Measurements from ENCODE around the gene SORCS2.

Gene SORCS2

DNA sequence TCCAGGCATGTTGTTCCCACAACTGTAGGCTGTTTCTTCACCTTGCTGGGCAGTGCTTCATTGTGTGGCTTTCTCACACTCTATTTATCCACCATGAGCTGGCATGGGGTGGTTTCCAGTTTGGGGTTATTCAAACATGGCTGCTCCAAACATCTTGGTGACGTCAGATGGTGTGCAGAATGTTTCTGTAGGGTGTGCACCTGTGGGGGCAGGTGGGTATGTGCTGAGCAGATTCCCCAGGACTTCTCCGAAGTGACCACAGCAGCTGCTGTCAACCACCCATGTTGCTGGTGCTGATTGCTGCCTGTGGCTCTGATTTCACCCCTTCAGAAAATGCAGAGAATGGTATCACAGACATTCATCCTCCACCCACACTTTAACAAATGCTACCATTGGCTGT is 247.4 kb downstream of the SORCS2 start:
- Histone ChIP-seq H2AK5ac (ENCODE audit: low read length) (no peak overlapping the region), H3K23ac (ENCODE audit: low read length) (no peak overlapping the region), H2BK5ac (ENCODE audit: low read depth, low read length, poor library complexity) (no peak overlapping the region), H4K12ac (ENCODE audit: low read depth, low read length) (no peak overlapping the region), H3K4me1 (ENCODE audit: control insufficient read depth in 1 of 2, insufficient read depth in 2 of 2, low read length in 2 of 2) (peaks cover 0 to 3% of the 10 kb centered on the region in 2 experiments), H3K4me3 (ENCODE audit: low read depth, low read length) (peak overlapping the region; percentile 25), H3K9ac (ENCODE audit: low read length) (no peak overlapping the region), H3K14ac (ENCODE audit: low read length) (no peak overlapping the region), H3K36me3 (ENCODE audit: control insufficient read depth in 1 of 2, insufficient read depth in 2 of 2, low read length in 2 of 2) (no peaks in the 10 kb centered on the region), H3K27ac (ENCODE audit: low read depth, low read length) (no peak overlapping the region), H2AFZ (ENCODE audit: insufficient read depth, low read length, poor library complexity) (no peak overlapping the region), H3K79me2 (ENCODE audit: control insufficient read depth, insufficient read depth, low read length, poor library complexity) (no peaks in the 10 kb centered on the region), H2BK120ac (ENCODE audit: insufficient read depth, low read length, poor library complexity) (no peak overlapping the region), H3K4ac (ENCODE audit: low read depth, low read length) (no peak overlapping the region), H4K8ac (ENCODE audit: low read depth, low read length) (no peak overlapping the region), H3K79me1 (ENCODE audit: low read length) (no peaks in the 10 kb centered on the region), H4K91ac (ENCODE audit: low read depth, low read length) (no peak overlapping the region), H3K9me3 (ENCODE audit: insufficient read depth, low read depth, low read length) (peaks cover 2% of the 10 kb centered on the region), H2BK12ac (ENCODE audit: low read length) (no peak overlapping the region), H3K18ac (ENCODE audit: low read length) (no peak overlapping the region), H3K27me3 (ENCODE audit: insufficient read depth, low read length) (no peaks in the 10 kb centered on the region), H3K4me2 (ENCODE audit: low read length) (no peak overlapping the region)
- WGBS (ENCODE audit: extremely low coverage, insufficient coverage, insufficient read length): no CpG with 5 or more reads among the region's 2 CpGs
- DNase-seq: no peak

DNA sequence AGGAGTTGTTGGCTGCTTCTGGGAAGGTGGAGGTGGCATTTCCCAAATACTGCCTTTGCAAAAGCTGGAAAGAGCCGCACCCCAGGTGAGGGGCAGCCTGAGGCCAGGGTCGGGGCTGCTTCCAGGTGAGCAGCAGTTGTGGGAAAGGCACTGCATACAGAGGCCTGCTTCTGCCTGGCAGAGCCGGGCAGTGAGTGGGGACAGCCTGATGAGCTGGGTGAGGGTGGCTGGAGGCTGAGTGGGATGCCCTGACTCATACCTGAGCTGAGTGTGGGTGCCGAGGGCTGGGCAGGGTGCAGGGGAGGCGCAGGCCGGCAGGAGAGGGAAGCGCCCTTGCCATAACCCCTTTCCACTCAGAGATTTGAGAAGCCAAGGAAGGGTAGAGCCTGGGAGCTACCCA is 248.9 kb downstream of the SORCS2 start:
- Histone ChIP-seq H2BK12ac (ENCODE audit: low read length) (no peak overlapping the region), H3K23ac (ENCODE audit: low read length) (no peak overlapping the region), H3K36me3 (ENCODE audit: control insufficient read depth in 1 of 2, insufficient read depth in 2 of 2, low read length in 2 of 2) (no peaks in the 10 kb centered on the region), H3K4ac (ENCODE audit: low read depth, low read length) (no peak overlapping the region), H2AFZ (ENCODE audit: insufficient read depth, low read length, poor library complexity) (no peak overlapping the region), H2BK120ac (ENCODE audit: insufficient read depth, low read length, poor library complexity) (no peak overlapping the region), H3K14ac (ENCODE audit: low read length) (no peak overlapping the region), H3K9me3 (ENCODE audit: insufficient read depth, low read depth, low read length) (peaks cover 2% of the 10 kb centered on the region), H4K8ac (ENCODE audit: low read depth, low read length) (no peak overlapping the region), H3K79me1 (ENCODE audit: low read length) (no peaks in the 10 kb centered on the region), H3K27ac (ENCODE audit: low read depth, low read length) (no peak overlapping the region), H3K9ac (ENCODE audit: low read length) (no peak overlapping the region), H2BK5ac (ENCODE audit: low read depth, low read length, poor library complexity) (no peak overlapping the region), H3K27me3 (ENCODE audit: insufficient read depth, low read length) (no peaks in the 10 kb centered on the region), H4K91ac (ENCODE audit: low read depth, low read length) (no peak overlapping the region), H2AK5ac (ENCODE audit: low read length) (no peak overlapping the region), H3K4me3 (ENCODE audit: low read depth, low read length) (no peak overlapping the region), H3K79me2 (ENCODE audit: control insufficient read depth, insufficient read depth, low read length, poor library complexity) (no peaks in the 10 kb centered on the region), H3K4me1 (ENCODE audit: control insufficient read depth in 1 of 2, insufficient read depth in 2 of 2, low read length in 2 of 2) (no peaks in the 10 kb centered on the region), H3K4me2 (ENCODE audit: low read length) (no peak overlapping the region), H4K12ac (ENCODE audit: low read depth, low read length) (no peak overlapping the region), H3K18ac (ENCODE audit: low read length) (no peak overlapping the region)
- DNase-seq: no peak
- no CpG with 5 or more reads among the region's 7 CpGs for WGBS (ENCODE audit: extremely low coverage, insufficient coverage, insufficient read length)

DNA sequence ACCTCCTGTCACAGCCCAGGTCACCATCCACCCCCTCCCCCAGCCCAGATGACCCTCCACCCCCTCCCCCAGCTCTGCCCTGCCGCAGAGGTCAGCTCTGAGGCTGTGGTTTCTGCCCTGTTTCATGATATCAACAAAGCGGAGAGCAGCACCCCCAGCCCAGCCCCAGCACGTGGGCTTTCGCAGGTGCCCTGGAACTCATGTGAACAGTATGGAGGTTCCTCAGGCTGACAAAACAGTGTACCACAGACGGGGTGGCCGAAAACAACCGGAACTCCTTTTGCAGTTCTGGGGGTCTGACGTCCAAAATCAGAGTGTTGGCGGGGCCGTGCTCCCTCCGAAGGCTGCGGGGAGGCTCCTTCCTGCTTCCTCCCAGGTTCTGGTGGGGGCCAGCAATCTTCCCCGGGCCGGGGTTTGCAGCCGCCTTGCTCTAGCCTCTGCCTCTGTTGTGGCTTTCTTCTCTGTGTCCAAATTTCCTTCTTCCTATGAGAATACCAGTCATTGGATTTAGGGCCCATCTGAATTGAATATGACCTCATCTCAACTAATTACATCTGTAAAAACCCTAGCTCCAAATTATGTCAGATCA is 250.3 kb downstream of the SORCS2 start:
- no peaks in the 10 kb centered on the region for H3K27me3 ChIP-seq (ENCODE audit: insufficient read depth, low read length)
- DNase-seq: no peak
- H3K79me1 ChIP-seq (ENCODE audit: low read length): no peaks in the 10 kb centered on the region
- no peak overlapping the region for H3K27ac ChIP-seq (ENCODE audit: low read depth, low read length)
- no peak overlapping the region for H2BK120ac ChIP-seq (ENCODE audit: insufficient read depth, low read length, poor library complexity)
- no peak overlapping the region for H3K4ac ChIP-seq (ENCODE audit: low read depth, low read length)
- peaks cover 2% of the 10 kb centered on the region for H3K9me3 ChIP-seq (ENCODE audit: insufficient read depth, low read depth, low read length)
- WGBS (ENCODE audit: extremely low coverage, insufficient coverage, insufficient read length): no CpG with 5 or more reads among the region's 15 CpGs
- H2BK12ac ChIP-seq (ENCODE audit: low read length): no peak overlapping the region
- H3K14ac ChIP-seq (ENCODE audit: low read length): no peak overlapping the region
- no peak overlapping the region for H2BK5ac ChIP-seq (ENCODE audit: low read depth, low read length, poor library complexity)
- H3K18ac ChIP-seq (ENCODE audit: low read length): no peak overlapping the region
- H3K79me2 ChIP-seq (ENCODE audit: control insufficient read depth, insufficient read depth, low read length, poor library complexity): no peaks in the 10 kb centered on the region
- no peak overlapping the region for H4K12ac ChIP-seq (ENCODE audit: low read depth, low read length)
- no peak overlapping the region for H4K91ac ChIP-seq (ENCODE audit: low read depth, low read length)
- H3K23ac ChIP-seq (ENCODE audit: low read length): no peak overlapping the region
- no peaks in the 10 kb centered on the region for H3K4me1 ChIP-seq (ENCODE audit: control insufficient read depth in 1 of 2, insufficient read depth in 2 of 2, low read length in 2 of 2)
- no peak overlapping the region for H2AFZ ChIP-seq (ENCODE audit: insufficient read depth, low read length, poor library complexity)
- H3K4me3 ChIP-seq (ENCODE audit: low read depth, low read length): no peak overlapping the region
- no peak overlapping the region for H2AK5ac ChIP-seq (ENCODE audit: low read length)
- no peaks in the 10 kb centered on the region for H3K36me3 ChIP-seq (ENCODE audit: control insufficient read depth in 1 of 2, insufficient read depth in 2 of 2, low read length in 2 of 2)
- no peak overlapping the region for H3K4me2 ChIP-seq (ENCODE audit: low read length)
- no peak overlapping the region for H4K8ac ChIP-seq (ENCODE audit: low read depth, low read length)
- H3K9ac ChIP-seq (ENCODE audit: low read length): no peak overlapping the region

DNA sequence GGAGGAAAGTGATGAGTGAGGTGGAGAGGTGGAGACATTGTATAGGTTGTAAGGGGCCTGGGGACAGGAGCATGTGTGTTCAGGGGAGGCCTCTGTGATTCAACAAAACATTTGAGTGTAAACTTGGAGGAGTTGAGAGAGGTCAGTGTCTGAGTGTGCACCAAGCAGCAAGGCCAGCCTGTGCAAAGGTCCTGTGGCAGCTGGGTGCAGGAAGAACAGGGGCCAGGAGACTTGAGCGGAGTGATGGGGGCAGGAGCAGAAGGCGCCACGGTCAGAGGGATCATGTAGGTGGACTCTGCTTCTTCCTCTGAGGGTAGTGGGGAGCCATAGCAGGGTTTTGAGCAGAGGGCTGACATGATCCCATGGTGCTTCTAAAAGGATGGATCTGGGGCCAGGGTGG is 252.0 kb downstream of the SORCS2 start:
- no peaks in the 10 kb centered on the region for H3K79me1 ChIP-seq (ENCODE audit: low read length)
- no peak overlapping the region for H3K23ac ChIP-seq (ENCODE audit: low read length)
- no peak overlapping the region for H3K27ac ChIP-seq (ENCODE audit: low read depth, low read length)
- H3K4me1 ChIP-seq (ENCODE audit: control insufficient read depth in 1 of 2, insufficient read depth in 2 of 2, low read length in 2 of 2): no peaks in the 10 kb centered on the region
- H3K9ac ChIP-seq (ENCODE audit: low read length): no peak overlapping the region
- no peak overlapping the region for H4K12ac ChIP-seq (ENCODE audit: low read depth, low read length)
- no peak overlapping the region for H2AFZ ChIP-seq (ENCODE audit: insufficient read depth, low read length, poor library complexity)
- H2BK12ac ChIP-seq (ENCODE audit: low read length): no peak overlapping the region
- no peaks in the 10 kb centered on the region for H3K79me2 ChIP-seq (ENCODE audit: control insufficient read depth, insufficient read depth, low read length, poor library complexity)
- WGBS (ENCODE audit: extremely low coverage, insufficient coverage, insufficient read length): no CpG with 5 or more reads among the region's 3 CpGs
- H3K4ac ChIP-seq (ENCODE audit: low read depth, low read length): no peak overlapping the region
- H3K14ac ChIP-seq (ENCODE audit: low read length): no peak overlapping the region
- no peak overlapping the region for H2BK120ac ChIP-seq (ENCODE audit: insufficient read depth, low read length, poor library complexity)
- H3K4me2 ChIP-seq (ENCODE audit: low read length): no peak overlapping the region
- no peak overlapping the region for H3K4me3 ChIP-seq (ENCODE audit: low read depth, low read length)
- no peaks in the 10 kb centered on the region for H3K27me3 ChIP-seq (ENCODE audit: insufficient read depth, low read length)
- no peak overlapping the region for H4K8ac ChIP-seq (ENCODE audit: low read depth, low read length)
- no peak overlapping the region for H3K18ac ChIP-seq (ENCODE audit: low read length)
- H3K9me3 ChIP-seq (ENCODE audit: insufficient read depth, low read depth, low read length): peaks cover 3% of the 10 kb centered on the region
- no peak overlapping the region for H2BK5ac ChIP-seq (ENCODE audit: low read depth, low read length, poor library complexity)
- H2AK5ac ChIP-seq (ENCODE audit: low read length): no peak overlapping the region
- H4K91ac ChIP-seq (ENCODE audit: low read depth, low read length): no peak overlapping the region
- no peak for DNase-seq
- H3K36me3 ChIP-seq (ENCODE audit: control insufficient read depth in 1 of 2, insufficient read depth in 2 of 2, low read length in 2 of 2): no peaks in the 10 kb centered on the region

All from trophoblast cell (in vitro differentiated cells and primary cell).